T follicular helper cell (primary cell): ENCODE measurements around the gene CDC42BPG.

ENCODE experiments used
- DNase-seq: peaks from one replicate; pipeline ENCODE4 v3.0.0-alpha.2; 2020; ENCODE audit warnings: low read depth

Gene CDC42BPG

GRCh38 chr11:64864473-64865285 lies 20.2 kb upstream of the CDC42BPG start:
- no peak for DNase-seq

- DNase-seq = no peak
Observed at GRCh38 chr11:64864135-64864472, 19.7 kb upstream of the CDC42BPG start.

GRCh38 chr11:64863391-64864060 lies 19.1 kb upstream of the CDC42BPG start:
- DNase-seq = no peak

- no peak for DNase-seq
Observed at GRCh38 chr11:64862987-64863390, 18.5 kb upstream of the CDC42BPG start.

- no peak for DNase-seq
Observed at GRCh38 chr11:64861227-64861975, 16.9 kb upstream of the CDC42BPG start.

- no peak for DNase-seq
Observed at GRCh38 chr11:64859542-64860414, 15.3 kb upstream of the CDC42BPG start.

GRCh38 chr11:64858467-64859263 lies 14.2 kb upstream of the CDC42BPG start:
- peak; percentile 59 for DNase-seq

- no peak for DNase-seq
Observed at GRCh38 chr11:64857485-64857884, 13.0 kb upstream of the CDC42BPG start.

GRCh38 chr11:64856382-64857227 lies 12.2 kb upstream of the CDC42BPG start:
- DNase-seq = no peak

- no peak for DNase-seq
Observed at GRCh38 chr11:64855596-64856304, 11.3 kb upstream of the CDC42BPG start.

- DNase-seq = no peak
Observed at GRCh38 chr11:64854534-64855502, 10.4 kb upstream of the CDC42BPG start.

- DNase-seq = no peak
Observed at GRCh38 chr11:64854157-64854533, 9.7 kb upstream of the CDC42BPG start.

- DNase-seq = no peak
Observed at GRCh38 chr11:64853709-64854108, 9.3 kb upstream of the CDC42BPG start.

- DNase-seq = no peak
Observed at GRCh38 chr11:64852804-64853509, 8.5 kb upstream of the CDC42BPG start.

GRCh38 chr11:64851831-64852351 lies 7.4 kb upstream of the CDC42BPG start:
- no peak for DNase-seq

- DNase-seq = no peak
Observed at GRCh38 chr11:64850979-64851567, 6.6 kb upstream of the CDC42BPG start.
